Skin of body (tissue), 2 donors: ENCODE measurements around the gene SLC4A5. TPM values are rescaled to one million over a fixed set of nuclear protein-coding genes. Genes with fewer than 3 reads are reported as not detected.
A peak's percentile ranks its signal among the peaks of the same experiment; 100 is the strongest.
"Not testable (repeated sequence)": the region's sequence is repeated elsewhere in the genome, so short reads cannot be mapped to it uniquely, and the experiment has no call there.

Experiments
- DNase-seq: peaks from one replicate; lab custom pipeline; 2025; lab: John Stamatoyannopoulos, UW
- total RNA-seq: library from RNA; depleted of rRNA; stranded (reverse); fragments of >200 nt; gene quantifications from one replicate; pipeline ENCODE4 v1.2.3, GENCODE V29; 2014

The SLC4A5 gene
- total RNA-seq, 1 donor from 2014 or later, result 2.1 TPM

DNA sequence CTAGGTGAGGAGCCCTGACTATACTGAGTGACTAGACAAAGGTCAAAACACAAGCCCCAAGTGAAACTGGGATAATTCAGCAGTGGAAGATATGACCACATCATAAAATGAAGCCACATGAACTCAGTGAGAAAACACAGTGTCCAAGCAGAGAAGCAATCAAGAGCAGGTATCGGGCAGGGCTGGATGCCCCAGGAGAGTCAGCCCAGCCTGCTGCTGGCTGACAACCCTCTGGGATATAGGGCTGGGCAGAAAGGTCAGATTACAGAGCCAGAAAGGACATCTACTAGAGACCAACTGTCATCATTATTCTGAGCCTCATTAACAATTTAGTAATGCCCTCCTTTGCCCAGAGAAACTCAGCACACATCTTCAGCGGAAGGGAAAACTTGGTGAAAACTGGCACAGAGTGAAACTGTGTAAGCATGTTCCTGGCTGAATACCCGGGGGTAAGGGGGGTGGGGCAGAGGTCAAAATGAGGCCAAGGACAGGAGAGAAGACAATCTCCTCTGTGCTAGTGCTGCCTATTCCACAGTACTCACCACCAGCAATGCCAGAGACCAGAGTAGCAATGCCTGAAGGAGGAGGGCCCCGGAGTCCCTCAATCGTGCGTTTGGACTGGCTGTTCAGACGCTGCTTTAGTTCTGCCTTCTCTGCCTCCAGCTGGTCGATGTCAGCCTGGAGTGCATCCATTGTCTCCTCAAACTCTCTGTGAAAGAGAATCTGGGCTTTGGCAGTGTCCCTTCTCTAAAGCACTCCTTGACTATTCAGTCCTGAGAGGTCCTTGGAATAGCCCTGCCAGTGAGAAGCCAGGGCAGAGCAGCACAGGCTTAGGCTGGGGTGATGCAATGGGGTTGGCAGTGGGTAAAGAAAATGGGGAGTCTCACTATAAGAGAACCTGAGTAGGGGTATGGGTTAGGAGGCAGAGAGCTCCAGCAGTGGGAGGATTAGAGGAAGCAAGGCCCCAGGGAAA is 21.6 kb upstream of the SLC4A5 start:
- no peak for DNase-seq

DNA sequence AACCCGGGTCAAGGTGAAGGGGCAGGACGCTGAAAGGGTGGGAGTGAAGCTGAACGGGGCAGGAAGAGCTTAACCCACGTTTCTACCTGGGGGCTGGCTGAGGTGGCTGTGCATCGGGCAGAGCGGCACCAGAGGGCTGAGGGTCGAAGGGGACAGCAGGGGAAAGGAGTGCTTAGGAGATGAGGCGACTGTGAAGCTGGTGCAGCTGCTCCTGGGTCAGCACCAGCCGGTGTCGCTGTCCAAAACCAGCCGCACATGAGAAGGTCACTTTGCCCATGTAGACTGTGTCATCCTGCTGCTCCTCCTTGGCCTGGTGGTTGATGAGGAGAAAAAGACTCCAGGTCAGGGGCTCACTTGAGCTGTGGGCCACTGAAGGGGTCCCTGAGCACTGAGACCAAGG is 18.1 kb upstream of the SLC4A5 start:
- no peak for DNase-seq

DNA sequence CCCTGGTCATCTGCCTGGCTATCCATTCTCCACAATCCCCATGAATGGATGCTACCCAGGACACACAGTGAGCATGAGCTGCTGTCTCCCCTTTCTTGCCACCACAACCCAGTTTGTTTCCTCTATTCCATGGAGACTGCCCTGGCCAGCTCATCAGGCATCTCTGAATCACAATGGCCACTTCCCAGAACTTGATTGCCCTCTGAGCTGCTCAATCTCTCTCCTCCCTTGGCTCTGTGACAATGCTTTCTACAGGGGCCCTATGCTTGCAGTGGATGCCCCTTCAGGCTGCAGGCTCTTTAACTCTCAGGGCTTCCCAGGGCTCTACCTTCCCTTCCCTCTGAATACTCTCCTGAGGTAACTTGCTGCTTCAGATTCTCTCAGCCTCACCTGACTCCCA is 14.4 kb upstream of the SLC4A5 start:
- no peak for DNase-seq

DNA sequence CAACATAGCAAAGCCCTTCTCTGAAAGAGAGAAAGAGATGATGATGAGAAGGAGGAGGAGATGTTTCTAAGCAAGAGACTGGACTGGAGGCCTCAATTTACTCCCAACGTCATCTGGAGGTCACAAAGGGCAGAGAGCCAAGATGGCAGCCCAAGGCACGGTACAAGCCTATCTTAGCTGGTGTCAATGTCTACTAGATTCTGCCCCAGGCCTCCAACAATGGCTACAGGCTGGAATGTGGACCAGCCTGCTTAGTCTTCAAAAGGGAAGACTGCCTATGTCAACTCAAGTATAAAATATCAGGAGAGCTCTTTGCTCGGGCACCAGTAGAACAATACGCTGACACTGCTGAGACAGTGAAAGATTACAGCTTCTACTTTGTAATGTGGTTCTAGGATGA is 6.7 kb upstream of the SLC4A5 start:
- no peak for DNase-seq

DNA sequence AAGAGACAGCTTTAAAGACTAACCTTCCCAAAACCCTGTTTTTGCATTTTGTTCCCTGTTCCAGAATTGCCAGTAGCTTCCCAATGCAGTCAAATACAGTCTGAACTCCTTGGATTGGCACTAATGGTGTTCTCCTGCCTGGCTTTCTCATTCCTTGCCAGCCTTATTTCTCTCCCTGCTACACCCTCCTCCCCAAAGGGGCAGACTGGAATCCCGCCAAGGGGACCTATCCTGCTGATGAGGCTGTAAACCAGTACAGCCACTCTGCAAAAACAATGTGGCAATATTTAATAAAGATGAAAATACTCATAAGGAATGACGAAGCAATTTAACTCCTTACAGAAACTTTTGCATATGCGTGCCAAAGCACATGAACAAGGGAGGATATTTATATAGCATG is 4.5 kb upstream of the SLC4A5 start:
- no peak for DNase-seq

DNA sequence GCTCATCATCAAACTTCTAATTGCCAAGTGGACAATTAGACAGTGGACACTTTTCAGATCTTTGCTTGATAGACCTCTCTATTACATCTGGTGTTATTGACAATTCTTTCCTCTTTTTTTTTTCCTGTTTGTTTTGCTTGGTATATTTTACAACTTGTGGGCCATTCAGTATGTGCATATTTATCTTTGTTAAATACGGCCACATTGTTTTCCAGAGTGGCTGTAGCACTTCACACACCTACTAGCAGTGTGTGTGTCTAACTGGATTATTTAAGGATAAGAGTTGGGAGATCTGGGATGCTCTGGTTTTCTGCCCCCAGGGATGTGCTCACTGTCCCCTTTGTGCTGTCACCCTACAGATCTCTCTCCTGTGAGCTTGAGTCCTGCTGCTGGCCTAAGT is 4.1 kb upstream of the SLC4A5 start:
- no peak for DNase-seq

DNA sequence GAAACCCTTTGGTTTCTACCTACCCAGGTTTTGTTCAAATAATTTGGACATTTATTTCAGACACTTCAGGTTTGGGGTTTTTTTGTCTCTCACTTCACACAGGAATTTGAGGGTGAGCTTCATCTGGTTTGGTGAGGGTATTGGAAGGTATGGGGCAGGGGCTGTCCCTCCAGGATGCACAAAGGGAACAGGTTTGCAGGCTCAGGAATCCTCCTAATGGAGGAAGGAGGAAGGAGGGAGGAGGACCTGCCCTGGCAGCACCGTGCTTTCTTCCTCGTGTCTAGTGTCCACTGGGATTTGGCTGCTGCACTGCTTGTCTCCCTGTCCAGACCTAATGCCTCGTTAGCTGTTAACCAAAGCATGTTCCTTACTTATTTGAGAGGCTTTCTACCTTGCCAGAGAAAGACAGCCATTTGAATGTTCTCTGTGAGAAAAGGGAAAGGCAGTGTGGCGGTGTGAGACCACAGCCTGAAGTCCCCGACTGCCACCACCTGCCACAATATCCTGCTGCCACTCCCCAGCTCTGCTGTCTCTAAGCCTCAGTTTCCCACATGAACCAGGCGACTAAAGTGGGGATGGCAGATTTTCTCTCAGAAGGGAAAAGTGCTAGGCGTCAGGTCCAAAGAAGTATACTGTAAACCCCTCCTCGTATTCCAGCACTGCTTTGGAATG is 2.2 kb upstream of the SLC4A5 start:
- DNase-seq, result no peak

DNA sequence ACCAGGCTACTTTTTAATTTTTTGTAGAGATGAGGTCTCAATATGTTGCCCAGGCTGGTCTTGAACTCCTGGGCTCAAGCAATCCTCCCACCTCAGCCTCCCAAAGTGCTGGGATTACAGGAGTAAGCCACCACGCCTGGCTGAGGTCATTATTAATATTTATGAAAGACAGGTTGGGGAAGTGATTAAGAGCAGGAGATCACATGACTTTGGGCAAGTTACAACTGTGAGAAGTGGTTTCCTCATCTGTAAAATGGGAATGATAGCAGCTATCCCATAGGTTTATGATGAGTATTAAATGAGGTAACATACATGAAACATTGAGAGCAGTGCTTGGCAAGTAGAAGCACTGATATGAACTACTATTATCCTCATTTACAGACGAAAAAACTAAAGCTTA is 7.0 kb downstream of the SLC4A5 start:
- DNase-seq, result not testable (repeated sequence)

DNA sequence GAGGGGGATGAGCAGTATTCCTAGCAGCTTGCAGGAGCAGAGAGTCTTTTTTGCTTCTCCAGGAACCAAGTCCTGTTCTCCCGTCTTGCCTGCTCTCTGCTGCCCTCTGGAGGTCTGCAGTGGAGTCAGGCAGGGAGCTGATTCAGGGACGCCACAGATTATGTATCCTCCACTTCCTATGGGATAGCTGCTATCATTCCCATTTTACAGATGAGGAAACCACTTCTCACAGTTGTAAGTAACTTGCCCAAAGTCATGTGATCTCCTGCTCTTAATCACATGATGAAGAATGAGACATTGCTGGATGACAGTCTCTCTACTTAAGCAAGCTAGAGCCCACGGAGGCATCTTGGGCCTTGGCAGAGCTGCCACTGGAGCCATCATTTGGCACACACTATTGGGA is 8.3 kb downstream of the SLC4A5 start:
- DNase-seq, result peak; percentile 29

DNA sequence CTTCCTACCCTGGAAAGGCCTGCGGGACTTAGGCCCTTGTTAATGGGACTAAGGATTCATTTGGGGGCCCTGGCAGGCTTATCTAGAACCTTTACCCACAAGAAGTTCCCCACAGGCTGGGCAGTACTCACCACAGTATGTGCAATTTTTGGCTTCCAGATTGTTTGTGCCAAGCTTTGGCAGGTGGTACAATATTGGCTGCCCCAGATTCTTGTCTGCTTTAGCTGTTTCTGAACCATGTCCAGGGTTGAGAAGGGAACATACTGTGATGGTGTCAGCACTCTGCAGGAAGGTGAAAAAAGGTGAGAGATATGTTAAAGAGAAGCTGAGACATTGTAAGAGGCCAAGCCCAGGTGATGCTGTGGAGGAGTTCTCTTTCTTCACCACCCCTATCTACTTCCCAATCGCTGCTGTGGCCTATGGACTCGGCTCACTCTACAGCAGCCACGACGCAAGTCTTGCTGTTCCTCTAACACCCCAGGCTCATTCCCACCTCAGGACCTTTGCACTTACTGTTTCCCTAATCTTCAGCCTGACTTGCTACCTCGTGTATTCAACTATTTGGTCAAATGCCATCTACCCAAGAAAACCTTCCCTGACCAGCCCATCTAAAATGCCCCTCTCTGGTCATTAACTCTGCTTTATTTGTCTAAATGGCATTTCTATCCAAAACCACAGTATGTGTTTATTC is 9.2 kb downstream of the SLC4A5 start:
- no peak for DNase-seq

DNA sequence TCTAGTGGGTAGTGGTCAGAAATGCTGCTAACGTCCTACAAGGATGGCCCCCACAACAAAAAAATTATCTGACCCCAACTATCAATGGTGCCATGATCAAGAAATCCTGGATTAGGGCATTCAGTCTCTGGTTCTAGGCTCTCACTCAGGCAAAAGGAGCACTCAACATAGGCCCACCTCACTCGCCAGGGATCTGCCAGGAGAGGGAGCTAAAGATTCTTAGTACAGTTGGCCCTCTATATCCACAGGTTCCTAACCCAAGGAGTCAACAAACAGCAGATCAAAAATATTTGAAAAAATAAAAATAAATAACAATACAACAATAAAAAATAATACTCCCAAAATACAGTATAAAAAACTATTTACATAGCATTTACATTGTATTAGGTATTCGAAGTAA is 10.0 kb downstream of the SLC4A5 start:
- no peak for DNase-seq

DNA sequence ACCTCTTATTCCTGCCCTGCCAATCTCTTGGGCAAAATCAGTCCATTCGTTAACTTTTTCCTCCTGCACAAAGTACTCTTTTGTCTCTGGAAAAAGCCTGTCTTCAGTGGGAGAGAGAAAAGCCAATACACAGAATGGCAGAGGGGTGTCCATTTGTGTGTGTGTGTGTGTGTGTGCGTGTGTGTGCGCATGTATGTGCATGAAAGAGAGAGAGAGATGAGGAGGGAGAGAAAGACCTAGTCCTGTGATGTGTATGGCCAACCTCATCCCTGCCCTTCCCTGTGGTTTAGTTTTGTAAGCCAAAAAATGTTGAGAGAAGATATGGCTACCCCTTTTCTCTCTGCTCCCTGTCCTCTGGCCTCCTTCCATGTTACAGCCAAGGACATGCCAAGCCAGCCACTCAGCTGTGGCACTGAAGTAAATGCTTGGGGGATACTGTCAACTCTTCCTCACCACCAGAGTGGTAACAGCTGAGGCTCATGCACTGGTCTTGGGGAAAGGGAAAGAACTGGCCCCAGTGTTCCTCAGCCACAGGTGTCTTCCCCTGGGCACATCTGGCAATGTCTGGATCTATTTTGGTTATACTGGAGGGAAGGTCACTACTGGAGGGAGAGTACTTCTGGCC is 10.6 kb downstream of the SLC4A5 start:
- DNase-seq, result no peak

DNA sequence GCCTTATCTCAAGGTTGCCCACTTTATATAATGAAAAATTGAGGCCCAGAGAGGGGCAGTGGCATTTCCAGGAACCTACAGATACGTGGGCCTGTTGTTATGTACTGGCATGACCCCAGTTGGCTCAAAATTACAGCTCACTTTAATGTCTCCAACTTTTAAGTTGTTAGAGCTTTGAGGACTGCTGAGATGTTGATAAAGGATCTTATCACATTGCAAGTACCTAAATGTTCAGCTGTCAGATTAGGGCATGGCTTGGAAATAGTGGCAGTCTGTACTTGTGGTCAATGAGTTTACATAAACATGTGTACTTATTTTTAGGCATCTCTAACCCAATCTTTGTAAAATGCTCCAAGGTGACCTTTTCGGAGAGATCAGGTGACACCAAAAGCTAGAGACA is 14.6 kb downstream of the SLC4A5 start:
- no peak for DNase-seq

DNA sequence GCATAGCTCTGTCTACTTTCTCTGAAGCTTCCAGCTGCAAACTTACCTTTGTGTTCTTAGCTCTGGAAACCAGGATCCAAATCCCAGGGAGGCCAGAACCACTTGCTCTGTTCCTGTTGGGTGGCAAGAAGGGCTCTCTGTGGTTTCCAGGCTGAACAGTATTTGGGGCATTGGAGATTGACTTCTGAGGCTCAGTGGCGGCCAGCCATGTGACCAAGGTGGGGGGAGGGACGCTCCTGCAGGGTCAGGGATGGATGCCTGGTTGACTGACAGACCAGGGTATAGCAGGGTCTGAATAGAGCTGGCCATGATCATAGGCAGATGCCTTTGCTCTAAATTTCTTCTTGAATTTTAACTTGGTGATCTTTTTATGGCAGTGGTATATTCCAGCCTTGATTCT is 15.1 kb downstream of the SLC4A5 start:
- DNase-seq, result no peak

DNA sequence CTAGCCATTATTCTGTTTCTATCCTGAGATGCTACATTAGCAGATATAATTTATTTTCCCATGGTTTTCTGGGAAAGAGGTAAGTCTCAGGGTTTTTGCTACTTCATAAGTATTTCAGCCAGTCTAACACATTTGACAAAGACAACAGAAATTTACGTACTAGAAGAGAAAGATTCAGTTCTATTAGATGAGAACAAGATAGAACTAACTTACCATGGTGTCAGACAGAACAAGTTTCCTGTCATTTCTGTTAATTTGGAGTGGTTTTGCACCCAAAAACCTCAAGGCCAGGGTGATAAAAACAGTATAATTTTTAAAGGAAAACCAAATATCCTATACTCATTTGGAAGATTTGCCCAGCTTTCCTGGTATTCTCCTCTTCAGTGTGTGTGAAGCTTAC is 15.6 kb downstream of the SLC4A5 start:
- DNase-seq, result no peak

DNA sequence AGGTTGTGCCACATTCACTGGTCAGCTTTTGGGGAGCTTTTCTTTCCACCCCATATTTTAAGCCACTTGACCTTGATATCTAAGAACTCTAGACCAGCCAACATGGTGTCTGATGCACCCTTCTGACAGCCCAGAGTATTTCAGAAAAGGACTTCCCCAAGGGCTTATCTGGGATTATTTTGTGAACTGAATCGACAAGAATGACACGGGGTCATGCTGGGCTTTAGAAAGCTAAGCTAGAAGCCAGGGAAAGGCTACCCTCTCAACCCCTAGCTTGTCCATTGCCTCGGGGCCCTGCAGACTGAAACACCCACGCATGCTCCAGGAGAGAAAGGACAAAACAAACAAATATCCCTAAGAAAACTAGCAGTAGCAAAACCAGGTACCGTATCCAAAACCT is 16.0 kb downstream of the SLC4A5 start:
- no peak for DNase-seq

DNA sequence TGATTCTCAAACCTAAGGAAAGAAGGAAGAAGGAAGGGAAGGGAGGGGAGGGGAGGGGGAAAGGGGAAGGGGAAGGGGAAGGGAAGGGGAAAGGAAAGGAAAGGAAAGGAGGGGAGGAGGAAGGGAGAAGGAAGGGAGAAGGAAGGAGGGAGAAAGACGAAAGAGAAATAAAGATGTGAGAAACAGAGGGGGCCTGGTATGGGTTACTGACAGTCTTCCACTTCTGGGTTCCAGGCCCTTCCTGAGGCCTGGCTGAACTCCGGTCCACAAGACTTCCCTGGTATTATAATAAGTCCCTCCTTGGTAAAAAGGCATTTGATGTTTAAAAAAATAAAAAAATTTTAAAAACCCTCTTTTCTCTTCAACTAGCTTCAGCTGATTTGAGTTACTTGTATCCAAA is 17.4 kb downstream of the SLC4A5 start:
- no peak for DNase-seq

DNA sequence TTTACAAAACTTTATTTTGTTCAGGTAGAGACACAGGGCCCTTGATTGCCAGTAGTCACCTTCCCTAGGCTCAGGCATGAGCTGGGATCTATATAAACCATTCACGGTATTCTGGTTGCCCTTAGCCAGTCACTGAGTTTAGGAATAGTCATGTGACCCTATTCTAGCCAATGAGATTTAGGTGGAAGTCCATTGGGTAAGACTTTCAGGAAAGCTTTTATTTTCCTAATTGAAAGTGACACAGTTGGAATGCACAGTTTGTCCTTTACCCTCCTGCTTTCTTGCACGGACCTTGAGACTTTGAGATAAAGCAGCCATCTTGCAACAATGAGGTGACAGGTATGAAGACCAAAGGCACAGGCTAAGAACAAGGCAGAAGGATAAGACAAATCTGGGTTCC is 21.5 kb downstream of the SLC4A5 start:
- no peak for DNase-seq

DNA sequence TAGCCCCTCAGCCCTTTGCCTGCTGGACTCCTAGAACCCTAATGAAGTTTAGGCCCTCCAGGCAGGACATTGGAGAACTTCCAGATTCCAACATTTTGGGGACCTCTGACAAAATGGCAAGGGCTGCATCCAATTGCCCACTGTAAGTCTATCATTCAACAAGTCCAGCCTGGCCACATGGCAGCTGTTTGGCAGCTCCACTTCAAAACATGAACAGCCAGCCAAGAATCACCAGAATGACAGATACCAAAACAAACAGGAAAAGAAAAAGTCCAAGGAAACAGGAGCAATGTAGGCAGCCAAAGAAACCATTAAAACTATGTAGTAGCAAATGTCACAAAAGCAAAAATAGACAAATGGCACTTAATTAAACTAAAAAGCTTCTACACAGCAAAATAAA is 25.5 kb downstream of the SLC4A5 start:
- no peak for DNase-seq

DNA sequence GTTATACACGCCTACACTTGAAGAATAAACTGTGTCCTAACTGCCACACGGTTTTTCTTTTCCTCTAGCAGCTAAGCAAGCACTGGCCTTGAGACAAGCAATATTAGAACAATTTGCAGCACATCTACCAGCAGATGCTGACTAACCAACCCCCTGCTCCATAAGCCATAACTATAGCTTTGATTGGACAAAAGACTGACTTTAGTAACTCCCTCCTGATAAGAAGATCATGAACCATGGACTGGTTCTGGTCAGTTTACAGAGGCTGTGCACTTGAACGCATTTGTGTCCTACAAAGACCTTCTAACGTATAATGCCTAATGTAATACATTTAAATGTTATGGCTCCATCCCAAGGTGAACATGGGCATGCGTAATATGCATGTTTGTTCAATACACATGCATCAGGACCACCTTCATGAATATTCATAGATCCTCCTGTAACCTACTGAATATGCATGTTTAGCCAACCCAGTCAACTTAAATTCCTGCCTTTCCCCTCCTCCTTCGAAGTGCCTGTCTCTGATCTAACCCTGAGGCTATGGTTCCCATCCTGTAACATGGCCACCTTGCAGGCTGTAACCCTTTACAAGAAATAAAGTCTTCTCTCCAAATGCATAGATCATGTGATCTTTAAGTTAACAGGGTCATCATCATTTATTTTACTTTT is 26.5 kb downstream of the SLC4A5 start:
- no peak for DNase-seq

DNA sequence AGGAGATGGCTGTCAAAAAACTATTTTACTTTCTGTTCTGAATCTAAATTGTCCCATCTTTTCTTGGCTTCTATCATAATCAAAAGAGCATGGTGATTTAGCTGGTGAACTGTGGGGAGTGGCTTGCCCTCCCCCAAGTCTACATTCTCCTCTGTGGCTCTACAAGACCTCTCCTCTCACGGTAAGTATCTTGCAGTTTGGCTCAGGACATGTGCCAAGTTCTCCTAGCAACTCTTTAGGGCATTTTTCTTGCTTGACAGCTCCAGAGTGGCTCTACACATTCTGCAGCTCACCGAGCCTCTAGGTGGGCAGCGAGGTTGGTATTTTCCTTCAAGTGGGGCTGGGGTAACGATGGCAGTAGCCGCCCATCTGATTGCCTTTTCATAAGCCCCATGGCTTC is 29.1 kb downstream of the SLC4A5 start:
- no peak for DNase-seq
